SKM-1 (cell line): ENCODE measurements around the gene MROH2A.

Source experiments
- DNase-seq: peaks from one replicate; lab custom pipeline; 2025; ENCODE audit not compliant: unreplicated experiment; lab: John Stamatoyannopoulos, UW

Gene MROH2A

DNA sequence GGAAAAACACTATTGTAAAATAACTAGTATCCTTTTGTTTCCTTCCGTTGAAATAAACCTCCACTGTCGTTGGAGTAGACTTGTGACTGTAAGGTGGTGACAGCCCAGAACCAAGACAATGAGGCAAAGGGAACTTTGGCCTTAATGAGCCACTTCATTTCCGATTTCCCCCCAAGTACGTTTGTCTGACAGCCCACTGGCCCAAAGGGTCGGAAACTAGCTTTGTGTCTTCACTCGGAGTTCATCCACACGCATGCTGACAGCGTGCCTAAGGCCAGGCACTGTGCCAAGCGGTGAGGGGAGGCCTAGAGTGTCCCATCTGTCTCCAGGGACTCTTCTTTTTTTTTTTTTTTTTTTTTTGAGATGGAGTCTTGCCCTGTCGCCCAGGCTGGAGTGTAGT is 55.2 kb downstream of the MROH2A start:
- DNase-seq, result no peak

DNA sequence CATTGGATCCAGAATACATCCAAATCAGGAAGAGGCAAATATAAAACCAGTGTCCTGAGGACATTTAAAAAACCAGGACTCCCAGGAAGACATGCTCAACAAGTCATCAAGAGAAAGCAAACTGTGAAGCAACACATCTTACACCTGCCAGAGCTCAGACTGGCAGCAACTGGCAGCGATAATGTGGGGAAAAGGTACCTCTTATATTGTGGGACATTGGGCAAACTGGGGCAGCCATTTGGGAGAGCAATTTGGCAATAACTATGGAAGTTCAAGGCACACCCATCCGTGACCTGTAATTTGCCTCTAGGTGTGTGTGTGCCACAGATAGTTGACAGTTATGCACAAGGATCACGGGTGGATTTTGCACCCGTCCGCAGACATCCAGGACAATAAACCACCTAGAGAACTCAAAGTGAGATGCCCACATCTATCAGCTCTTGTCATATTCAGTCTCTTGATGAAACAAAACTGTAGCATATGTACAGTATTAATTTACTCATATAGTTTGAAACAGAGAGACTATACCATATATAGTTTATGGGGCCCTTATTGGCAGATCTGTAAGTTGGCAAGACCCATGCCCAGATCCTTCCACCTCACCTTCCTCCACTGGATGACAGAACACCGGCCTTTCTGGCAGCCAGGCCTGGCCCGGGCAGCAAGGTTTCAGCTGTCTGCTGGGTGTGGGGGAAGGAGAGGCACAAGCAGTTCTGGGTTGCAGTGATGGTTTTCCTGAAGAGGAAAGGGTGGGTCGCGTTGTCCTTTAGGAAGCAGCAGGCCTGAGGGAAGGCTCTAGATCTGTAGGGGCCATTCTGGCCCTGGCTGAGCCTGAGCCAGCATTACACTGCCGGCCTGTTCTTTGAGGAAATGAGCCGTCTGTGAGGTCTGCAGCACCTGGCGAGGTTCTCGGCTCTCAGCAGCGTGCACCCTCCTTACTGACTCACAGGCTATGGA is 57.4 kb downstream of the MROH2A start:
- DNase-seq, result no peak

DNA sequence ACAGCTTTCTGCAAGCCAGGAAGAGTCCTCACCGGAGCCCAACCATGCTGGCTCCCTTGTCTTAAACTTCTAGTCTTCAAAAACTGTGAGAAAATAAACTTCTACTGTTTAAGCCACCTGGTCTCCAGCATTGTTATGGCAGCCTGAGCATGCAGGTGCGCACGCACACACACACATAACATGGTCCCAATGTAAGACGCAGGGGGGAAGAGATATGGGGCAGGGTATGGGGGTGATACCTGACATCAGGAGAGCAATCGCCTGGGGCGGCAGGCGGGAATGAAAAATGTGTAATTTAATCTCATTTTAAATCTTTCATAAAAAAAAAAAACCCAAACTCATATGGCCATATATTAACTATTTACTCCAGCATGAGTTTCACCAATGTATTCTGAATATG is 58.2 kb downstream of the MROH2A start:
- no peak for DNase-seq

DNA sequence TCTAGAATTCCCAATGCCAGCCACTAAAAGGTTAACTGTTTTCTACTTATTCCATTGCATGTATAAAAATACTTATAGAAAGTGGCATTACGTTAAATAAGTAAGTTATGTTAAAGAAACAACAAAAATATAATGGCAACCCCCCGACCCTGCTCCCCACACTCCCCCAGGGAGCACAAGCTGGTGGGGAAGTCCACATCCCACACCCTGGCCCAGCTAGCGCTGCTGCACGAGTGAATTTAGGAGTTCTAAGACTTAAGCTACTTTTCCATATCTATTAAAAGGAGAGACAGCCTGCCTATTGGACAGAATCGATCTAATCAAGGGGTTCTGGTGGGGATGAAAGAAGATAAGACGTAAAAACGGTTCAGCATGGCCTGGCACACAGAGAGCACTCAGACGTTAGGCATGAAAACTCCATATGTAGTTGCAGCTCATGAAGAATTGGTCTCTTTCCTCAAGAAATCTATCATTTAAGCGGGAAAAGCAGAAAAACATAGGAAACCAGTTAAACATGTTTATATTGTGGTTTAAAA is 59.6 kb downstream of the MROH2A start:
- DNase-seq, result no peak

DNA sequence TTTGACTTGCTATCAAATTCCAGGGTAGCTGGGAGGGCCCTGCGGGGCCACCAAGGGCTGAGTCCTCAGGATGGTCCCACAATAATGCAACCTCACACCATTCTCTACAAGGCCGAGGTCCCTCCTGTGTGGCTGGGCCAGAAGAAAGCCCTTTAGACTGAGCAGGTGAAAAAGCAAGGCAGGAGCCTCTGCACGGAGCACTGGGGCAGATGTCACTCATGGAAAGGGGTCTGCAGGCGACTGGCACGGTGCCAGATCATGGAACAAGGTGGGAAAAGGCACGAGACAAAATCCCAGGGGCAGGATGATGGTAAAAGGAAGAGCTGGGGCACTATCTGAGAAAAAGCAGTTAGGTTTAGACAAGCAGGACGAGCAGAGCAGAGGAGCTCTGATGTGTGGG is 60.1 kb downstream of the MROH2A start:
- no peak for DNase-seq

DNA sequence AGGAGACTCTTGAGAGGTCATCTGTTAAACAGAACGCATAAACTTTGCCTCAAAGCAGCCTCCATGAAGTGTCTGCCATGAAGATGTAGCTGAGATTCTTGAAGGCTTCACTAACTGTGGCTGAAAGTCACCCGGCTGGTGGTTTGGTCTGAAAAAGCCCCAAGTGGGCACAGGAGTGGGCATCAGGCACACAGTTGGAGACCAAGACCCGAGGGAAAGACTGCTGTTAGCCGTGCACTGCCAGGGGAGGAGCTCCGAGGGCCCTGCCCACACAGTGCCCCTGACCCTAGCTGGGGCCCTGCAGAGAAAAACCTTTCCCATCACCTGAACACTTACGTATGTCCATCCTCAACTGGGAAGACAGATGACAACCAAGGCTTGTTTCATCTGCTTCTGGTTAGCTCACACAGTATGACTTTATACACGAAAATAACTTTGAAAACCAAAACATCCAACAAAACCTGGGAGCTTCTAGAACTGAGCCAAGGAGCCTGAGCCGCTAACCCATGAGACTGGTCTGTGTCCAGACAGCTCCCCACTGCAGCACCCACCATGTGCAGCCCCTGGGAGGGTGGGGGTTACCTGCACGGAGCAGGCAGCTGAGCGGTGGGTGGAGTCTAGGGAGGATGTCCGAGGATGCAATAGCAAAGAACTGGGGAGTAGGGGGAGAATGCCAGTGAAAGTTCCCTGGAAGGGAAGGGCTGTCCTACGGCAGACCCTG is 60.8 kb downstream of the MROH2A start:
- no peak for DNase-seq

DNA sequence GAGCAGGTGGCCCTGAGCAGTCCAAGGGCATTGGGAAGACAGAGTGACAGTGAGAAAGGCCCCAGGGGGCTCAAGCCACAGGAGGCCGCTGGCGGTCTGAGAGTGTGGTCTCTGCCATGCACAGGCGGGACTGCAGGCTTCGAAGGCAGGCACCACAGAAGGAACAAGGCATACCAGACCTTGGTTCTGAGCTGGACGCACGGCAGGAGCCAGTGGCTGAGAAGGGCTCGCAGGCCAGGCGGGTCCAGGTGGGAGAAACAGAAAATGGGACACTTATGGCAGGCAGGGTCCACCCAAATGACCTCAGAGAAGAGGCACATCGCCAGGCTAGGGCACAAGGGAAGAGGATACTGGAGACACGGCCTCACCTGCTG is 61.3 kb downstream of the MROH2A start:
- DNase-seq, result no peak

DNA sequence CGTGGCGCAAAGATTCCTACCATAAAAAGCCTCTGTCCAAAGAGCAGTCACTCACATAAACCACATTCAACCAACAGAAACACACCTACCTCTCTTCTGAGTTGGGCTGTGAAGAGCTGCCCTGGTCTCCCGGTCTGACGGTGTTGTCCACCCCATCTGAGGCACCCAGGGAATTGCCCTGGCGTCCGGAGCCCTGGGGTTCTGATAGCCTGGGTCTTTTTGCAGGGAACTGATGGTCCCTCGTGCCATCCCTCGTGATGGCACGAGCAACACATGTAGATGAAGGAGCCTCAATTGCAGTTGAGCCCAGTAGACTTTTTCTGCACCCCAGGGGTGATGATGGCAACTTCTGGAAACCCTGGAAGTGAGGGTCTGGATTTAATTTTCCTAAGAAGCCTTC is 62.4 kb downstream of the MROH2A start:
- no peak for DNase-seq

DNA sequence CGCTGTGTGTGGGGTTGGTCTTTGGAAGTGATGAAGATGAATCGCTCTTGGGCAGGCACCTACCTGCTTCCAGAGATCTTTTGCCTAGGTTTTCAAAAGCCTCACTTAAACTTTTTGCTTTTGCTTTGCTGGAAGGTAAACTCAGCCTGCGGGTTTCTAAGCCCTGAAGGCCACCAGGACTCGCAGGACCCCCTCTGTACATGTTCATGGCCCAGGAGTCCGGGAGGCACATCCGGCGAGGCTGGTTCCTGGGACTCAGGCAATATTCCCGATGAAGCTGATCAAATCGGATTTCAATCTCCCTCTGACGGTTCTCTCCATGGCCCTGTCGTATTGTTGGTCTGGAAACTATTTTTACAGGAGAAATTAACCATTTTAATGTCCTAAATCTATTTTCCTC is 63.1 kb downstream of the MROH2A start:
- DNase-seq, result no peak

DNA sequence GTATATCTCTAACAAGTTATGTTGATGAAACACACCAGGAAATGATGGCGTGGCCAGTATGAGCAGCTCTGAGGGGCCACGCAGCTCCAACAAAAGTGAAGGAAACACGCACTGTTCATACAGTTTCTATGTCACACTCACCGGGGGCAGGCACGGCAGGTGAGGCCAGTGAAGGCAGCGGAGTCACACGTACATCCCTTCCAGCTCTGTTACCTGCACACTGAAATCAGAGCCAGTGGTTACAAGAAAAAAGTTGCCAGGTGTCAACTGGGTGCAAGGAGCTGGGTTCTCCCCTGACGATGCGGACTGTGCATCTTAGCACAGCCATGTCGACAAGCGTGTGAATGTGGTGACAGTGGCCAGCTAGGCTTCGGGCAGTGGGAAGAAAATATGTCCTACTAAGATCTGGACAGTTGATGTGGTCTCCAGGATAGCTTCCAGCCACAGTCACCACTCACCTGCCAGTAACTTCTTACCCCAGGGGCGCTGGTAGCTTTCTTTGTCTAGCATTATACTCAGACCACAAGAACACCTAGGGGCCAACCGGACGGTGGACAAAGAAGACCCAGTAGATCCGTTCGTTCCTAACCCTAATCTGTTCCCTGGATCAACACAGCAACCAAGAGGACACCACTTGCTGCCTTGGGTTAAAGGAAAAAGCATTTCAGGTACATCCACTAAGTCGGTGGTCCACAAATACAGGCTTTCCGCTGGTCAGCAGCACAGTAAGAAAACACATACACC is 66.1 kb downstream of the MROH2A start:
- DNase-seq, result no peak

DNA sequence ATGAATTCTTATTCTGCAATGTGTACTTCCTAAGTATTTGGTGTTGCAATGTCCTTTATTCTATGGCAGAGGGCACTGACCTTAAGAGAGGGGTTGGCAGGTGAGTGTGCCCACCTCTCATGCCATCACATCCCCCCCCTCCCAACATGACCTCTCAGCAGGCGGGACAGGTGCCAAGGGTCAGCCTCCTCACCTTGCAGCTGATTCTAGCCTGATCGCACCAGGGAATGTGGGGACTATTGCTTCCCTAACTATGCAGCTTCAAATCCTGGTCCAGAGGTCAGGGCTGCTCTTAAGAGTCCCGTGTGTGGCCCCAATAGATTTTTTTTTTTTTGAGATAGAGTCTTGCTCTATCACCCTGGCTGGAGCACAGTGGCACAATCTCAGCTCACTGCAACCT is 66.7 kb downstream of the MROH2A start:
- no peak for DNase-seq

DNA sequence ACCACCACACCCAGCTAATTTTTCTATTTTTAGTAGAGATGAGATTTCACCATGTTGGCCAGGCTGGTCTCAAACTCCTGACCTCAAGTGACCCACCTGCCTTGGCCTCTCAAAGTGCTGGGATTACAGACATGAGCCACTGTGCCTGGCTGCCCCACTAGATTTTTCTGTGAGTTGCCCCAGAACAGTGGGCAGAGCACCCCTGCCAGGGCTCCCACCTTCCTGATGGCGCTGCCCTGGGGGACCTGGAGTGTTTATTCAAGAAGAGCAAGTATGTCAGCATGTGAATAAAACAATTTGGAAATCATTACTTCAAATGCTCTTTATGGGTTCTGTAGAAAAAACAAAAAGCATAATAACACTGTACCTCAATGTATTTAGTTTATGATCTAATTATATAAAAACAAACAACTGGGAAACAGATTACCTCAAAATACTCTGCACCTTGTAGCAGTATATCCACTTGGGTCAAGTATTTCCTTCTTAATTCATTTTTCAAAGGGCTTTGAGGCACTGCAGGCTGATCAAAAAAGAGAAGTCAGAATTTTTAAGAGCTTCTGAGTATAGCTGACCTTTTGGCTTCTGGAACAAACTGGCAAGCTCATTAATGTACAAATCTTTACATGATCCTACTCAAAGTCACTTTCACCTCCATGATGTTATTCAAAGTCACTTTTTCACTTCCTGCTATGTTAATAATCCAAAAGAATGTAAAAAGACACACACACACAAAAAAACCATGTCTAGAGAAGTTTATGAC is 67.4 kb downstream of the MROH2A start:
- DNase-seq, result no peak

DNA sequence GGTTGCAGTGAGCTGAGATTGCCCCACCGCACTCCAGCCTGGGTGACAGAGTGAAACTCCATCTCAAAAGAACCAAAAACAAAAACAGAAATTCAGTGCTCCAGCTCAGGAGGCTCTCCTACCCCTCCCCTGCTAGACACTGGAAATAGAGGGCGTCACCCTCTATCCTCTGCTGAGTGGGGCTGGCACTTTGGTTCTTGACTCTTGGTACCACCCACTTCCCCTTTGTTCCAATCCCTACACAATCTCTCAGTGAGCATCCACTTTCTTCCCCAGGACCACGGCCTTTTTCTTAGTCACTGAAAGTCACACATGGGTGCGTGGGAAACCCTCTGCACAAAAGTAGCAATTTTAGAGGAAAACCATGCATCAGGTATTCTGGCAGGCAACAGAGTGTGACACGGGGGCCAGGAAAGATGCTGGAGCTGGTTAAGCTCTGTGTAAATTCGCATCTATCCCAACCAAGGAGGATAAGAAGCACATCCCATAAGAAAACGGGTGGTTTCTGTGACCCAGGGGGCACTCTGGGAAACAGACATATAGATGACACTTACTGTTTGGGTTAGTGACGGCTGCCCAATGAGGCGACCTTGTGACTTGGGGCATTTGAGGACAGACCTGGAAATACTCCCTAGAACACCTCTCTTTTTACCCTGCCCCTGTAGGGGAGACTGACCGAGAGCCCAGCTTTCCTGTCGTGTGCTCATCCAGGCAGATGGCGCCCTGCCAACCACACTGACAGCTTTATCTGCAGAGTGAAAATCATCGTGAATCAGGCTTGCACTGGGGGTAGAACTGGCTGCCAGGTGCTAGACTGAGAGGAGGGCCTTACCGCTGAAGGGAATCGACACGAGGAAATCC is 68.5 kb downstream of the MROH2A start:
- no peak for DNase-seq

DNA sequence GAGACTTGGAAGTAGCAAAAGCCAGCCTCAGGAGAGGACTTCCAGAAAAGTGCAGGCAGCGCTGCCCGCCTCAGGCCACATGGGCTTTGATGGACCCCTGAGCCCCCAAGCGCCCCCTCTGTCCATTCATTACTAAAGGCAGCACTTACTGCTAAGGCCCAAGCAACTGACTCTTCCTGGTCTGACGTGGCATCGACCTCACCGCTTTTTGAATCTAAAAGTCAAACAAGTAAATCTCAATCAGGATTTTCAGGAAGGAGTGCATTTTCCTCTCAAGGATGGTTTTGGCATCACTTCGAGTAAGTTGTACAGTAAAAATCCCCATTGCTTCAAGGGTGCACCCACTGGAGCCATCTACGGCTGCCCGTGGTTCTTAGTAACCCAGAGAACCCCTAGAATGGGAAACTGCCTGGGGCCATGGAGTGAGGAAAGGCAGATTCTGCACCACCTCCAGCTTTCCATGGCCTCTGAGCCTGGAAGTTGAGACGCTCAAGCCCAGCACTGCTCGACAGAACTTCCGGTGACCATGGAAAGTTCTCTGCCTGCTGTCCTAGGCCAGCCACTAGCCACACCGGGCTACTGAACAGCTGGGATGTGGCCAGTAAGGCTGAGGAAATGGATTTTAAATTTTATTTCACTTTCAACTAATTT is 69.2 kb downstream of the MROH2A start:
- DNase-seq, result no peak

DNA sequence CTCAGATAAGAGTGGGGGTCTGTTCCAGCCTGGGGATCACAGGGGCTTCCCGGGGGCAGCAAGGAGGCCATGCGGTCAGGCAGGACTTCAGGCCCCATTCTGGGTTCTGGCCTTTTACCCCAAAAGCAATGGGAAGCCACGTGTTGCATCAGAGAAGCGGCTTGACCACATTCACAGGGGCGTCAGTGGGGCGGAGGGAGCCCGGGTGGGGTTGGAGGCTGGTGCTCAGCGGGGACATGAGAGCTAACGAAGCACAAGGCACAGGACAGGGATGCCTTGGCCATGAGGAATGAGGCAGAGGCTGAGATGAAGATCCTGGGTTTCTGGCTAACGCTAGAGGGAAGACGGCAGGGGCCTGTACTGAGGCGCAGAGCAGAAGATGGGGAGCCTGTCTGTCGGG is 70.1 kb downstream of the MROH2A start:
- no peak for DNase-seq

DNA sequence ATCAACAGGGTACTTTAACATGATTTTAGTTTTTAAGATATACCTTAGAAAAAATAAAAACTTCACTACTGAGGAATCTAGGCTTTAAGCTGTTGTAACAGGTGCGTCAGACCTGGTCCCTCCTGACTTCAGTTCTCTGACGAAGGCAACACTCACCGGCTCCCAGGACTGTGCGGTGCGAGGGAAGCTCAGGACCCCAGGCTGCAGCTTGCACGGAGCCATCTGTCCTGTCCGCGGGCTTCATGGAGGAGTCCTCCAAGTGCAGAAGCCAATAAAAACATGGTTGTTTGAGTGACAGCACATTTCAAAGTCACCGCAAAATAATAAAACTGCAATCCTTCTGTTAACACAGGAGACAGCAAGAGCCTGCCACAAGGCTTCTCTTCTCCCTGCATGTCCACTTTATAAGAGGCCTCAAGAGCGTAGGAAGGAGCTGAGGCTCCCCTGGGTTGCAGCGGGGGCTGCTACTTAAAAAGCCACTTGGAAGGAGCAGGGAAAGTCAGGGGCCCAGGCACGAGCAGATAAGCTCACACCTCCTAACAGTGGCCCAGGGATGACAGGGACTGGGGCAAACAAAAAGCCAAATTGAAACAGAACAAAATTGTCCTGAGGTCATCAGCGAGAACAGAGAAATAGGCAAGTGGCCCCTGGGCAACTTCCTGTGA is 71.6 kb downstream of the MROH2A start:
- DNase-seq, result no peak

DNA sequence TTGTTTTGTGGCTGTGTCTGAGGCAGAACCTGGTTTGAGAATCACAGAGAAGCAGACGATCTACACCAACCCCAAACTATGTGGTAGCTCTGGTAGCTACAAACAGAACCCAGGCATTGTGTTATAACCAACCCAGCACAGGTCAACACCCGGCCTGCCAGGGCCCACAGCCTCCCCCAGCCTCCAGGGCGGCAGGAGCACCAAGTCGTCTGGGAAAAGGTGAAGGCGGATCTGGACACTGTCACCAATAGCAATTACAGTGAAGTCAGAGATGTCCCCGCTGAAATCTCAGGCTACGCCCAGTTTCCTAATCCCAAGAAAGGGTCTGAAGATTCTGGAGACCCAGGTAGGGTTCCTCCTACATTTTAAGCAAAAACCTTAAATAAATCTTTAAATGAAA is 72.6 kb downstream of the MROH2A start:
- no peak for DNase-seq

DNA sequence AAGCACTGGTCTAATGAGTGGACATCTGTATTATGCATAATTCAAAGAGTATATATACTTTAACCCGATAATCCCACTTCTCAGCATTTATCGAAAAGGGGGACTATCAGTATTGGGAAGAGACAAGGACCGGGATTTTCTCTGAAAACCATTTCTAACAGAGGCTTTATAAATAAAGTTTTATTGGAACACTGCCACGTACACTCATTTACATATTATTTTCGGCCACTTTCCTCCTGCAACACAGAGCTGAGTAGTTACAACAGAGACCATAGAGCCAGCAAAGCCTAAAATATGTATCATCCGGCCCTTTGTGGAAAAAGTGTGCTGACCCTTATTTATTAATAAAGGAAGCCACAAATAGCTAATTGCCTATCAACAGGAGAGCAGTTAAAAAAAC is 73.0 kb downstream of the MROH2A start:
- no peak for DNase-seq

DNA sequence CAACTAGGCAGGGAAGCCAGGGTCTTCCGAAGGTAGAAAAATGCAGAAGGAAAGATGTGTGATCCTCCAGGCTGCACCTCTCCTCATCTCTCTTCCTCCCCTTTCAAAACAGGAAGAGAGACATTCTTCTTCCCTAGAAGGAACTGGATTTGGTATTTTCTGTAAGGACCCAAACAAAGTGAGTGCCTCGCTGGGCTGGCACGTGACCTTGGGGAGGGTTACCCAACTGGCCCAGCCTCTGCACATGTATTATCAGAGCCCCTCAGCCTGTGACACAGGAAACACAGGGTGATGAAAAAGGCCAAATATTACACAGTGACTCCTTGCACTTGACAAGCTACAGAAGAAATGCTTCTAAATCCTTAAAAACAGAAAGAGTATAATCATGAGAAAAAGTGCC is 73.9 kb downstream of the MROH2A start:
- DNase-seq, result no peak
